AG04450 (cell line): ENCODE data around the gene TBCE. TPM values are rescaled to one million over a fixed set of nuclear protein-coding genes. Genes with fewer than 3 reads are reported as not detected.

Source experiments
- CTCF ChIA-PET: fragments of 300-600, 350-600 bp; formaldehyde crosslinking; extraction: SDS; loops from one replicate; lab custom pipeline; 2022; ENCODE audit warnings: antibody characterized with exemption, inconsistent platforms; lab: Charles Lee
- POLR2A ChIA-PET: fragments of 350-600 bp; formaldehyde crosslinking; extraction: SDS; loops from one replicate; lab custom pipeline; 2021; ENCODE audit warnings: antibody characterized with exemption, inconsistent platforms; lab: Yijun Ruan, JAX
- DNase-seq: peaks from one replicate; pipeline ENCODE4 v3.0.0-alpha.2; 2011; ENCODE audit warnings: low read depth, low spot score
- H3K27ac ChIP-seq: one replicate; pipeline ENCODE4 v1.5.1; 2012; ENCODE audit warnings: low read depth, low read length, control low read depth
- H3K27me3 ChIP-seq: one replicate; pipeline ENCODE4 v1.6.0; 2012; ENCODE audit warnings: low read length; ENCODE audit not compliant: control insufficient read depth, insufficient read depth
- H3K4me3 ChIP-seq: 2 replicates; pipeline ENCODE4 v1.5.1; 2011; ENCODE audit warnings: mild to moderate bottlenecking, low read depth, low read length, control low read depth
- H3K9me3 ChIP-seq: 2 replicates; pipeline ENCODE4 v1.5.1; 2012; ENCODE audit warnings: low read length; ENCODE audit not compliant: control insufficient read depth, insufficient read depth
- polyA plus RNA-seq: library from polyadenylated mRNA; depleted of rRNA; stranded (reverse); fragments of >200 nt; gene quantifications from 2 replicates; pipeline ENCODE4 v1.2.3, GENCODE V29; 2011
- TF ChIP-seq, protein P1 (sequence below): IDR thresholded peaks from 2 replicates; pipeline ENCODE4 v1.5.1; 2011; ENCODE audit warnings: low read depth, low read length, control low read depth, inconsistent platforms

Gene TBCE
- polyA plus RNA-seq, 1 experiment = 36.5 TPM

DNA sequence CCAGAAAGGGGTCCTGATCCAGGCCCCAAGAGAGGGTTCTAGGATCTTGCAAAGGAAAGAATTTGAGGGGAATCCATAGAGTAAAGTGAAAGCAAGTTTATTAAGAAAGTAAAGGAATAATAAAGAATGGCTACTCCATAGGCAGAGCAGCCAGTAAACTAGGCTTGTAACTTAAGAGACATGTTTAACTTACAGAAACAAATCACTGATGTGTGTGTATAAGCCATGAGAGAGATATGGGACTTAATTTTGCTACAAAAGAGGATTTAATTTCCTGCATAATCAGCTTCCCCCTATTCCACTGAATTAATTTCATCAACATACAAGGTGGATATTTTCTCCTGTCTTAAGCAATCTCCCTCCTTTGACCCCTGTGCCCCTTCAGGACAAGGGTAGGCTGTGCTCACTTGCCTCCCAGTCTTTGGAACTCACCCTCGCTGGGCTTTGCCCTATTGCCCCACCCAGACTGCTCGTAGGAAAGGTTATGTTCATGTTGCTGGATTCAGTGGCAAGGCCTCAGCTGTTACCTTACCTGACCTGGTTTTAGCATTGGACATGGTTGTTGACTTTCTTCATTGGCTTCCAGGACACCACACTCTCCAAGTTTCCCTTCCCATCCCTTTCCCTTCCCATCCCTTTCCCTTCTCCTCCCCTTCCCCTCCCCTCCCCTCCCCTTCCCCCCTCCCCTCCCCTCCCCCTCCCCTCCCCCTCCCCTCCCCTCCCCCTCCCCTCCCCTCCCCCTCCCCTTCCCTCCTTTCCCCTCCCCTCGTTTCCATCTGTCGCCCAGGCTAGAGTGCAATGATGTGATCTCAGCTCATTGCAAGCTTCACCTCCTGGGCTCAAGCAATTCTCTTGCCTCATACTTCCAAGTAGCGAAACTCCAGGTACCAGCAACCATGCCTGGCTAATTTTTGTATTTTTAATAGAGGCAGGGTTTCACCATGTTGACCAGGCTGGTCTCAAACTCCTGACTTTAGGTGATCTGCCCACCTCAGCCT is 44.6 kb downstream of the TBCE start:
- ChIA-PET CTCF (no interaction called here), POLR2A (no interaction called here)
- no peaks in the 10 kb centered on the region for H3K27me3 ChIP-seq
- H3K9me3 ChIP-seq = no peaks in the 10 kb centered on the region
- H3K4me3 ChIP-seq = no peak overlapping the region
- H3K27ac ChIP-seq = no peak overlapping the region
- TF ChIP-seq, protein P1, sequence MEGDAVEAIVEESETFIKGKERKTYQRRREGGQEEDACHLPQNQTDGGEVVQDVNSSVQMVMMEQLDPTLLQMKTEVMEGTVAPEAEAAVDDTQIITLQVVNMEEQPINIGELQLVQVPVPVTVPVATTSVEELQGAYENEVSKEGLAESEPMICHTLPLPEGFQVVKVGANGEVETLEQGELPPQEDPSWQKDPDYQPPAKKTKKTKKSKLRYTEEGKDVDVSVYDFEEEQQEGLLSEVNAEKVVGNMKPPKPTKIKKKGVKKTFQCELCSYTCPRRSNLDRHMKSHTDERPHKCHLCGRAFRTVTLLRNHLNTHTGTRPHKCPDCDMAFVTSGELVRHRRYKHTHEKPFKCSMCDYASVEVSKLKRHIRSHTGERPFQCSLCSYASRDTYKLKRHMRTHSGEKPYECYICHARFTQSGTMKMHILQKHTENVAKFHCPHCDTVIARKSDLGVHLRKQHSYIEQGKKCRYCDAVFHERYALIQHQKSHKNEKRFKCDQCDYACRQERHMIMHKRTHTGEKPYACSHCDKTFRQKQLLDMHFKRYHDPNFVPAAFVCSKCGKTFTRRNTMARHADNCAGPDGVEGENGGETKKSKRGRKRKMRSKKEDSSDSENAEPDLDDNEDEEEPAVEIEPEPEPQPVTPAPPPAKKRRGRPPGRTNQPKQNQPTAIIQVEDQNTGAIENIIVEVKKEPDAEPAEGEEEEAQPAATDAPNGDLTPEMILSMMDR = no peak
- no peak for DNase-seq

DNA sequence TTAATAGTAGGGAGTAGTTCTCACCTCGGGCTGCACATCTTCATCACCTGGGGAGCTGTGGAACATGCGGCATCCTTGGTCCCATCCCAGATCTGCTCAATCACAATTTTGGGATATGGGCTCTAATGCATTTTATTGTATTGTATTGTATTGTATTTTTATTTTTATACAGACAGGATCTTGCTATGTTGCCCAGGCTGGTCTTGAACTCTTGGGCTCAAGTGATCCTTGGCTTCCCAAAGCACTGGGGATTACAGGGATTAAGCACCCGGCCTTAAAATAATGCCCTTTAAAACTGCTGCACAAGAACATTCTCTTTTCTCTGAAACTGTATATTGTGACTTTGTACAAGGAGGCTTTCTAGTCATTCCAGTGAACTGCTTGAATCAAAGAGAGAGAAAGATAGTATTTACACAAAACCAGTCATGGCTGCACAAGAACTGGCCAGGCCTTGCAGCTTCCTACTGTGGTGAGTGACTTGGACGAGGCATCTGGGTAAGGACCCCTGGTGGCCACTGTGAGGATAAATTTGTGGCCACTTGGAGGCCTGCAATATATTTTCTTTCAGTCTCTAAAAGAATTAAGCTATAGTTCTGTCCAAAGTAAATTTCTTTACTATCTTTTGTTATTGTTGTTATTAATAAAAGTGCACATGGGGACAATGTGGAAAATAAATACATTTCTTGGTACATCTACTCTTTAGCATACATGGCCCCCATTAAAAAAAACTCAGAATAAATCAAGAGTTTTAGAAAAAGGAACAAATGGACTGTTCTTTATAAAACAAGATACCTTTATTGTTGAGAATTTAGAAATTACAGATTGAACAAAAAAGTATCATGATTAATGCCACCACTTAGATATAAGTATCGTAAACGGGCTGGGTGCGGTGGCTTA is 48.0 kb downstream of the TBCE start:
- H3K27ac ChIP-seq = no peak overlapping the region
- POLR2A ChIA-PET = interaction anchor here (0.6 to 0.9 kb wide), 4 partner anchors 48 to 255 kb away, joined by 3 to 7 read pairs (median 4); partner anchors contain the start of genes GGPS1, RBM34 and TBCE

DNA sequence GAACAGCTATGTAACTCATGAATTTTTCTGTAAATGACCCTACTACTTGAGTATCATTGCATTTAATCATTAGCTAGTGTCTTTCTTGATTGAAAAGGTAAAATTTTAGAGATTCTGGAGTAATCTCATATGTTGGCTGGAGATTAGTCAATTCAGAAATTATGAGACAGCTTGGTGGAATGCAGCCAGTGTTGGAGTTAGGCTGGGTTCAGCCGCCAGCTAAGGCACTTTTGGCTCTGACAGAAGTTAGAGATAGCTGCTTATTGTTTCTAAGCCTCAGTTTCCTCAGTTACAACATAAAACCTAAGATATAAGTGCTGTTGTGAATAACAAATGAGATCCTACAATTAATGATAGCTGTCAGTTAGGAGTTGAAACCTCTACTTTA is 49.4 kb downstream of the TBCE start:
- DNase-seq = no peak
- TF ChIP-seq, protein P1 = no peak
- no peak overlapping the region for H3K27ac ChIP-seq

More for the DNA sequence above, 48.0 kb downstream of the TBCE start:
- H3K9me3 ChIP-seq = no peaks in the 10 kb centered on the region
- H3K4me3 ChIP-seq = no peak overlapping the region
- TF ChIP-seq, protein P1 = peak; percentile 78
- CTCF ChIA-PET = interaction anchor here (0.5 to 3.7 kb wide), 54 partner anchors 9 to 930 kb away, joined by 3 to 68 read pairs (median 5); partner anchors contain the start of genes ARID4B, GGPS1, RBM34 and TBCE
- no peaks in the 10 kb centered on the region for H3K27me3 ChIP-seq
- DNase-seq = peak; percentile 57

DNA sequence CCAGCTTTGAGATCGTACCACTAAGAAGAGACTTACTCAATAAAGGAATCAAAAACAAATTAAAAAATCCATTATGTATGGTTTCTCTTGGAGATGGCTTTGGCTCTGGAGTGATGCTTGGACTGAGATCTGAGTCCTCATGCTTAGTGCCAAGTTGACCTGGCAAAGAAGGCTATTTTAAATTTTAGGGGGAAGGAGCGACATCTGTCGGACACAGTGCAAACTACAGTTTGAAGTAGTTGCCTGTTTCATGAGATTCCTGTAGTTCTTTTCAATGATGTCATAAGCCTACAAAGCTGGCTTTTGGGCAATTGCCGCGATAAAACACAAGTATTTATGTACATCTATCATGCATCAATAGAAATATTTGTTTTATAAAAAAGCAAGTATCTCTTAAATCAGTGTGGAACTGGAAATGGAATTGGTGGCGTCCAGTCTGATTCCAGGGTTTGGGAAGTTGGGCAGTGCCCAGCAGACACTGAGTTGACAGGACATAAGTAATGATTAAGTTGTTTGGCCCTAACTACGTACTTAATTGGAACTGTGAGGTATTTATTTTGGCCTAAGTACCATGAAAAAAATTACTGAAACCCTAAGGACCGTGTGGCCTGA is 50.0 kb downstream of the TBCE start:
- Histone ChIP-seq H3K27me3 (no peaks in the 10 kb centered on the region), H3K9me3 (no peaks in the 10 kb centered on the region), H3K4me3 (no peak overlapping the region), H3K27ac (no peak overlapping the region)
- POLR2A ChIA-PET = interaction anchor here (1.0 to 1.6 kb wide), 4 partner anchors 88 to 168 kb away, joined by 3 to 6 read pairs (median 4); partner anchors contain the start of genes ARID4B and GGPS1
- CTCF ChIA-PET = interaction anchor here (0.5 to 3.7 kb wide), 60 partner anchors 7 to 963 kb away, joined by 3 to 68 read pairs (median 5); partner anchors contain the start of genes ARID4B, B3GALNT2, GGPS1 and RBM34
- DNase-seq = peak; percentile 63
- TF ChIP-seq, protein P1 = peak; percentile 85

More for the DNA sequence above, 49.4 kb downstream of the TBCE start:
- Histone ChIP-seq H3K4me3 (no peak overlapping the region), H3K27me3 (no peaks in the 10 kb centered on the region), H3K9me3 (no peaks in the 10 kb centered on the region)
- CTCF ChIA-PET = interaction anchor here (0.5 to 3.7 kb wide), 63 partner anchors 8 to 962 kb away, joined by 3 to 68 read pairs (median 5); partner anchors contain the start of genes ARID4B, B3GALNT2, GGPS1 and RBM34
- POLR2A ChIA-PET = interaction anchor here (1.0 to 1.6 kb wide), 4 partner anchors 88 to 168 kb away, joined by 3 to 6 read pairs (median 4); partner anchors contain the start of genes ARID4B and GGPS1
